Esophagus mucosa (tissue), 1 donor: ENCODE results near the gene PCSK5. TPM values are rescaled to one million over a fixed set of nuclear protein-coding genes. Genes with fewer than 3 reads are reported as not detected.
"Not testable (repeated sequence)": the region's sequence is repeated elsewhere in the genome, so short reads cannot be mapped to it uniquely, and the experiment has no call there.

Experiments used
- ATAC-seq: fragments of 200-7000 bp; cut with Tn5 transposase; one replicate; pipeline ENCODE4 v1.9.1; 2020
- total RNA-seq: library from RNA; stranded (reverse); gene quantifications from one replicate; pipeline ENCODE4 v1.2.4, GENCODE V29; 2023
- donor health status: DM: yes; HTN: yes; CAD: no.

The PCSK5 gene
- total RNA-seq, 1 donor from 2014 or later = 13.6 TPM

GRCh38 chr9:76269789-76270188, 379.3 kb downstream of the PCSK5 start:
- ATAC-seq = no peak

GRCh38 chr9:76271755-76272154, 381.3 kb downstream of the PCSK5 start:
- no peak for ATAC-seq

DNA sequence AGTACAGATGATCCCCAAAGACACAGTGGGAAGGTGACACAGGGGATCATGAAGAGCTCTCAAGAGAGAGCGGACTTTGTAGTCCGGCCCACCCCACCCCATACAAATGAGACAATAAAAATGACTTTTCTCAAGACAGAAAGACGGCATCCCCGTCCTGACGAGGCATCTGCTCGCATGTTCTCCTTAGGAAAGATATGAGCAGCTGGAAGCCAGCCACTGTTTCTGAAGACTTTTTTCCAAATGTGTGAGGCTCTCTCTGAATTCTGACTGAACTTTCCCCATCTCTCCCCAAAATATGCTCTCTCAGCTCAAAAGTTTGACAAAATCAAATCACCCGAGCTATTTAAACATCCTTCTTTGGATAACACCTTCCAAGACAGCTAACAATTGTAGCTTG, 398.6 kb downstream of the PCSK5 start:
- ATAC-seq = no peak

DNA sequence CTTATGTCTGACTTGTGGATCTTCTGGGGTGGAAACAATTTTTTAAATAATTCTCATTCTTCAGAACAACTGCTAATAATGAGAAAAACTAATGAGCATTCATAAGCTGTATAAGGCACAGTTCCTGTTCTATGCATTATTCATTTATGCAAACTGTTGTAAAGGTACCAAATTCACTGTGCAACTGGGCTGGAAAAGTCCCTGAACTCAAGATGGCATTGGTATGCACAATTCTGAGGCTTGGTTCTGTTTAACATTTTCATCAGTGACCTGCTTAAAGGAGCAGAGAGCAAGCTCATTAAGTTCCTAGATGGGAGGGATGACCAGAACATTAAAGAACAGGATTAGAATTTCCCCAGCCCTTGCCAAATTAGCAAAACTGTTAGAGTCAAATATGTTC, 399.2 kb downstream of the PCSK5 start:
- ATAC-seq = no peak

GRCh38 chr9:76290555-76290954, 400.1 kb downstream of the PCSK5 start:
- no peak for ATAC-seq

DNA sequence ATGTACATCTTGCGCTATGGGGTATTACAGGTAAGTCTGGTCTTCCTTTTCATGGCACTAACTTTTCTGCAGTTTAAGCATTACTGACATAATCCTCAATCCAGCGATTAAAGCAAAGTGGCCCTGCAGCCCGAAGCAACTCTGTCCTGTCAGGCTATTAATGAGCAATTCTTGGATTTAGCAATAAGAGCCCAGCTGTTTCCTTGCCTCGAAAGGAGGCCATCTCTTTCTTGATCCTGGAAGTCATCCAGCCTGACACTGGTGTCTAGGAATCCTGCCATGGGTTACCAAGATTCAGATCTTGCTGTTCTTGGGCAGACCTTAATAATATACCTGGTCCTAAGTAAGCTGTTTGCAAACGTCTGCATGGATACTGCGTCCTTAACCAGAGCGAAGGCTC, 401.8 kb downstream of the PCSK5 start:
- no peak for ATAC-seq

GRCh38 chr9:76292658-76293057, 402.2 kb downstream of the PCSK5 start:
- no peak for ATAC-seq

- no peak for ATAC-seq
These were observed 403.8 kb downstream of the PCSK5 start for GRCh38 chr9:76294301-76294700.

- no peak for ATAC-seq
These were observed 406.3 kb downstream of the PCSK5 start for GRCh38 chr9:76296561-76297310.

- ATAC-seq = no peak
These were observed 407.3 kb downstream of the PCSK5 start for GRCh38 chr9:76297721-76298239.

DNA sequence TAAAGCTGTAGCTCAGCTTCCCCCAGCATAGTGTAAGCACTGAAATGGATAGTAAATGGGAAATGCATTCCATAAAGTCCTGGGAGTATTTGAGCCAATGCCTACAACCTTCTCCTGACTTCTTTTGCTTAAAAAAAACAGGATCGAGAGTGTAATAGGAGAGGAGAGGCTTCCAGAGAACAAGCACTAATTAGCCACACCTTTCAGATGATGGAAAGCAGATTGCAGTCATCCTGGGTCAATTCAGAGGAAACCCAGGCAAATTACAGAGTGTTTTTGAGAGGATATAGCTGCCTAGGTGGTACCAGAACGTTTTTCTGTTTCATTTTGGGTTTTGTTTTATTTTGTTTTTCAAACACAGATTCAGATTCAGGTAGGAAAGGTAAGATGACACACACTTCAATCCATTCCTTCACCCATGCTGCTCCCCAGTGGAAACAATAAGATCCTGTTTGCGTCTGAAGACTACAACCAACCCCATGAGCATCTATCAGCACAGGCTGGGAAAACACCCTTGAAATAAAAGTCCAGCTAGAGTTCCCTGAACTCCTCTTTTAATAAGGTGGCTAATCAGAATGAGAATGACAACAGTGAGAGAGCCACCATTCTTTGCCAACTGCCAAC, 408.2 kb downstream of the PCSK5 start:
- peak; percentile 33 for ATAC-seq

- ATAC-seq = no peak
These were observed 412.1 kb downstream of the PCSK5 start for GRCh38 chr9:76302543-76302942.

DNA sequence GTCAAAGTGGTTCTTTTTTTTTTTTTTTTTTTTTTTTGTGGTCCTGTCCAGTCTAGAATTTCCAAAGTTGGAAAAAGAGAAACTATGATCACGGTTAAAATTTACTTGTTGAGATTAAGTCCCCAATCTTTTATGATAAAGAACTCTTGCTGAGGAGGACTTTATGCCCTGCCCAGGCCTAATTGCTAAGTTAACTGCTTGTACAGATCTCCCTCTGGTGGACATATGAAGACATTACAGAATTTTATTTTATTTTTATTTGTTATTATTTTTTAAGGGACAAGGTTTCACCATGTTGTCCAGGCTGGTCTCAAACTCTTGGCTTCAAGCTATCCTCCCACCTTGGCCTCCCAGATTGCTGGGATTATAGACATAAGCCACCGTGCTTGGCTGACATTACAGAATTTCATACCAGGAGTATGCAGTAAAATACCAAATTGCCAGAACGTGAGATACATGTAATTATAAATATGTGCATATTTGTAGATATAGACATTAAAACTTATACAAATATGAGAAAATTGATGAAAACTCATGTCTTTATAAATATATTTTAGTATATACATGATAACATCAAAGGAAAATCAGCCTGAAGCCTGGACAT, 412.6 kb downstream of the PCSK5 start:
- ATAC-seq = peak; percentile 63

DNA sequence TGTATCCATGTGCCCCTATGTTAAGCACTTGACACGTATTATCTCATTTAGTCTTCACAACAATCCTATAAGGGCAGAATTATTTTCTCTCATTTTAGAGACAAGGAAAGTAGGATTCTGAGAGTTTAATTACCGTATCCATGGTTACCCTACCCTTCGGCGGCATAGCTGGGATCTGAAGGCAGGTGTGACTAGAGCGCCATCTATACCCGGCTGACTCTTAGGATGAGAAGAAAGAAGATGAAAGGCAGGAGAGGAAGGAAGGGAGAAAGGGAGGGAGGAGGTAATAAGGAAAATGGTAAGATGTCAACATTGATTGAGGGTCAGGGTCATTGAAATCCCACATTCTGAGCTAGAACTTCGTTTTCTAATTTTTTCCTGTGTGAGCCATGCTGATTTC, 416.6 kb downstream of the PCSK5 start:
- not testable (repeated sequence) for ATAC-seq

DNA sequence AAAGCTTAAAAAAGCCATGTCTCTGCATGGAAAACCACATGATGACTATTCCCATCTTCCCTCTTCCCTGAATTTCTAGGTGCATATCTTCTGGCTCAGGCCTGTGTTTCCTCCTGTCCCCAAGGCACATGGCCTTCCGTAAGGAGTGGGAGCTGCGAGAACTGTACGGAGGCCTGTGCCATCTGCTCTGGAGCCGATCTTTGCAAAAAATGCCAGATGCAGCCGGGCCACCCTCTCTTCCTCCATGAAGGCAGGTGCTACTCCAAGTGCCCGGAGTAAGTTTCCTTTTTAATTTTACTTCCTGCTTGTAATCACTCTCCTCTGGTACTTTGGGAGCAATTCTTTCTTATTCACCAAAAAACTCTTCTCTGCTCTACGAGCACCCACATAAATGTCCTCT, 420.1 kb downstream of the PCSK5 start:
- ATAC-seq = no peak

- no peak for ATAC-seq
These were observed 420.5 kb downstream of the PCSK5 start for GRCh38 chr9:76310991-76311390.

GRCh38 chr9:76311537-76311936, 421.1 kb downstream of the PCSK5 start:
- peak; percentile 63 for ATAC-seq

DNA sequence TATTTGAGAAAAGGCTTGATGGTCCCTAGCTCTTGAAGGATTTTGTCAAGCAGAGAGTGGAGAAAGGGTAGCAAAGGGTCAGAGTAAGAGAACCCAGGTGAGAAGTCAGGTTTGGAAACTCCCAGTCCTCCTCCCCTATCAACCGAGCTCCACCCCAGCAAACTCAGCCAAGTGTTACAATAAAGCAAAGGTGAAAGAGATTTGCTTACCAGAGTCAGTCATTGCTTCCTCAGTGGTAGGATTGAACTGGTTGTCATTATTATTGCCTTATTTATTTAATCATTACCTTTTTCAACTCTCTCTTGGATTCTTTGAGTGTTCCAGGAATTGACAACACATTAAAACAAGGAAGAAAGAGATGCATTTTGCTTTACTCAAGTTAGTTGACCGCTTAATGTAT, 423.3 kb downstream of the PCSK5 start:
- no peak for ATAC-seq

- ATAC-seq = no peak
These were observed 423.8 kb downstream of the PCSK5 start for GRCh38 chr9:76314321-76314720.

- no peak for ATAC-seq
These were observed 425.6 kb downstream of the PCSK5 start for GRCh38 chr9:76316069-76316468.

- not testable (repeated sequence) for ATAC-seq
These were observed 429.0 kb downstream of the PCSK5 start for GRCh38 chr9:76319466-76319865.

- ATAC-seq = no peak
These were observed 430.8 kb downstream of the PCSK5 start for GRCh38 chr9:76321195-76321828.

- no peak for ATAC-seq
These were observed 432.3 kb downstream of the PCSK5 start for GRCh38 chr9:76322810-76323209.
